ENCODE results near the gene IL11RA. TPM values are rescaled to one million over a fixed set of nuclear protein-coding genes. Genes with fewer than 3 reads are reported as not detected.

IL11RA gene
- total RNA-seq, 2 experiments from 2014 or later = 16.7 to 20.1 TPM

- Histone ChIP-seq H3K36me3 (ENCODE audit: insufficient read depth, low read length) (no peaks in the 10 kb centered on the region), H4K20me1 (ENCODE audit: insufficient read depth, low read length) (no peaks in the 10 kb centered on the region), H3K9me3 (ENCODE audit: low read length) (no peaks in the 10 kb centered on the region), H3K9me2 (ENCODE audit: insufficient read depth, low read length) (no peaks in the 10 kb centered on the region), H3K27ac (ENCODE audit: low read depth, low read length, poor library complexity, severe bottlenecking) (no peak overlapping the region), H3K79me2 (ENCODE audit: insufficient read depth, low read depth, low read length) (no peaks in the 10 kb centered on the region), H3K4me3 (ENCODE audit: low read depth, low read length, poor library complexity, severe bottlenecking) (no peak overlapping the region), H3K4me2 (ENCODE audit: low read length) (no peak overlapping the region), H3K4me1 (ENCODE audit: insufficient read depth, low read length, poor library complexity, severe bottlenecking) (no peaks in the 10 kb centered on the region), H2AFZ (ENCODE audit: low read length) (no peak overlapping the region)
- no peak for TF ChIP-seq CTCF (conservative IDR thresholded peaks at IDR 0.05; ENCODE audit: low read length)
- TF ChIP-seq EZH2phosphoT487 (IDR thresholded peaks at IDR 0.05; ENCODE audit: borderline replicate concordance, low read depth, low read length) = no peak
- DNase-seq (ENCODE audit: low spot score) = no peak
- CTCF ChIA-PET (ENCODE audit: unreplicated experiment) = interaction anchor here (0.6 kb wide), 1 partner anchor 29 kb away, joined by 4 read pairs; no protein-coding TSS in a partner anchor
- POLR2A ChIA-PET = interaction anchor here (1.0 kb wide), 1 partner anchor 9 kb away, joined by 3 read pairs; no protein-coding TSS in a partner anchor
- no TSS peak for BruUV-seq (replicated peaks)
- intact Hi-C loops (cut with micrococcal nuclease; ENCODE audit: unreplicated experiment) = no loop called here
These were observed 39.9 kb downstream of the IL11RA start for GRCh38 chr9:34691936-34692315.

GRCh38 chr9:34693560-34693959, 41.6 kb downstream of the IL11RA start:
- H4K20me1 ChIP-seq (ENCODE audit: insufficient read depth, low read length) = no peaks in the 10 kb centered on the region
- no peaks in the 10 kb centered on the region for H3K36me3 ChIP-seq (ENCODE audit: insufficient read depth, low read length)
- ChIA-PET CTCF (ENCODE audit: unreplicated experiment) (no interaction called here), POLR2A (interaction anchor here (0.7 kb wide), 1 partner anchor 255 kb away, joined by 5 read pairs; no protein-coding TSS in a partner anchor)
- BruUV-seq (replicated peaks) = no TSS peak
- H3K27ac ChIP-seq (ENCODE audit: low read depth, low read length, poor library complexity, severe bottlenecking) = no peak overlapping the region
- DNase-seq (ENCODE audit: low spot score) = no peak
- H3K79me2 ChIP-seq (ENCODE audit: insufficient read depth, low read depth, low read length) = no peaks in the 10 kb centered on the region
- H3K9me3 ChIP-seq (ENCODE audit: low read length) = no peaks in the 10 kb centered on the region
- no peak overlapping the region for H3K4me3 ChIP-seq (ENCODE audit: low read depth, low read length, poor library complexity, severe bottlenecking)
- intact Hi-C loops (cut with micrococcal nuclease; ENCODE audit: unreplicated experiment) = no loop called here
- H2AFZ ChIP-seq (ENCODE audit: low read length) = no peak overlapping the region
- no peaks in the 10 kb centered on the region for H3K9me2 ChIP-seq (ENCODE audit: insufficient read depth, low read length)
- TF ChIP-seq EZH2phosphoT487 (IDR thresholded peaks at IDR 0.05; ENCODE audit: borderline replicate concordance, low read depth, low read length) = no peak
- no peak for TF ChIP-seq CTCF (conservative IDR thresholded peaks at IDR 0.05; ENCODE audit: low read length)
- H3K4me1 ChIP-seq (ENCODE audit: insufficient read depth, low read length, poor library complexity, severe bottlenecking) = no peaks in the 10 kb centered on the region
- H3K4me2 ChIP-seq (ENCODE audit: low read length) = no peak overlapping the region

- Histone ChIP-seq H3K79me2 (ENCODE audit: insufficient read depth, low read depth, low read length) (no peaks in the 10 kb centered on the region), H2AFZ (ENCODE audit: low read length) (no peak overlapping the region), H3K4me3 (ENCODE audit: low read depth, low read length, poor library complexity, severe bottlenecking) (no peak overlapping the region), H3K4me1 (ENCODE audit: insufficient read depth, low read length, poor library complexity, severe bottlenecking) (no peaks in the 10 kb centered on the region), H3K4me2 (ENCODE audit: low read length) (no peak overlapping the region), H3K27ac (ENCODE audit: low read depth, low read length, poor library complexity, severe bottlenecking) (no peak overlapping the region), H4K20me1 (ENCODE audit: insufficient read depth, low read length) (no peaks in the 10 kb centered on the region), H3K36me3 (ENCODE audit: insufficient read depth, low read length) (no peaks in the 10 kb centered on the region), H3K9me3 (ENCODE audit: low read length) (no peaks in the 10 kb centered on the region), H3K9me2 (ENCODE audit: insufficient read depth, low read length) (no peaks in the 10 kb centered on the region)
- intact Hi-C loops (cut with micrococcal nuclease; ENCODE audit: unreplicated experiment) = no loop called here
- DNase-seq (ENCODE audit: low spot score) = no peak
- no TSS peak for BruUV-seq (replicated peaks)
- ChIA-PET POLR2A (interaction anchor here (0.6 to 0.7 kb wide), 2 partner anchors 75 to 417 kb away, joined by 3 read pairs; partner anchors contain the start of gene DCTN3), CTCF (ENCODE audit: unreplicated experiment) (interaction anchor here (0.6 kb wide), 1 partner anchor 8 kb away, joined by 3 read pairs; no protein-coding TSS in a partner anchor)
- TF ChIP-seq CTCF (conservative IDR thresholded peaks at IDR 0.05; ENCODE audit: low read length) = no peak
- TF ChIP-seq EZH2phosphoT487 (IDR thresholded peaks at IDR 0.05; ENCODE audit: borderline replicate concordance, low read depth, low read length) = no peak
These were observed 42.8 kb downstream of the IL11RA start for GRCh38 chr9:34694811-34695210.

Data from OCI-LY7 (cell line).